Activated CD8-positive, alpha-beta T cell treated with anti-CD3 and anti-CD28 coated beads for 36 hours (primary cell): ENCODE data around the gene LRRC8D. TPM values are rescaled to one million over a fixed set of nuclear protein-coding genes. Genes with fewer than 3 reads are reported as not detected.
"Not testable (repeated sequence)": the region's sequence is repeated elsewhere in the genome, so short reads cannot be mapped to it uniquely, and the experiment has no call there.

Source experiments
- ATAC-seq: fragments of 200-7000 bp; cut with Tn5 transposase; one replicate; pipeline ENCODE4 v1.10.0; 2021; ENCODE audit warnings: mild to moderate bottlenecking, moderate library complexity
- CTCF ChIA-PET: fragments of 350-600 bp; sonication (Branson Sonifier 250); formaldehyde crosslinking; loops from one replicate; lab custom pipeline; 2021; ENCODE audit warnings: antibody characterized with exemption; lab: Charles Lee
- POLR2A ChIA-PET: fragments of 350-600 bp; sonication (Branson Sonifier 250); formaldehyde crosslinking; loops from one replicate; lab custom pipeline; 2021; ENCODE audit warnings: antibody characterized with exemption; lab: Charles Lee
- DNase-seq: peaks from one replicate; pipeline ENCODE4 v3.0.0-alpha.2; 2020
- H3K27ac Mint-ChIP-seq: one replicate; pipeline ENCODE4 v1.8.0; 2021; ENCODE audit warnings: mild to moderate bottlenecking, mixed read lengths
- H3K27me3 Mint-ChIP-seq: one replicate; pipeline ENCODE4 v1.8.0; 2021; ENCODE audit warnings: mixed read lengths
- H3K36me3 Mint-ChIP-seq: one replicate; pipeline ENCODE4 v1.8.0; 2021; ENCODE audit warnings: low read depth, mixed read lengths
- H3K4me1 Mint-ChIP-seq: one replicate; pipeline ENCODE4 v1.8.0; 2021; ENCODE audit warnings: low read depth, mixed read lengths
- H3K4me3 Mint-ChIP-seq: one replicate; pipeline ENCODE4 v1.8.0; 2021; ENCODE audit warnings: mild to moderate bottlenecking, moderate library complexity, mixed read lengths
- H3K9me3 Mint-ChIP-seq: one replicate; pipeline ENCODE4 v1.8.0; 2021; ENCODE audit warnings: mixed read lengths
- intact Hi-C: fragments of 100-400 bp; cut with micrococcal nuclease; formaldehyde crosslinking; loops from one replicate; pipeline ENCODE4 v1.10.0; 2022
- total RNA-seq, 2 experiments: library from RNA; stranded (reverse); gene quantifications; one replicate each; pipeline ENCODE4 v1.2.3, GENCODE V29; 2021
- TF ChIP-seq, protein P1 (sequence below): fragments of 200-600 bp; IDR thresholded peaks from one replicate; pipeline ENCODE4 v1.8.0; 2022; ENCODE audit warnings: antibody characterized with exemption, mild to moderate bottlenecking

The LRRC8D gene
- total RNA-seq, 2 experiments from 2014 or later: 26.3 to 27.5 TPM

DNA sequence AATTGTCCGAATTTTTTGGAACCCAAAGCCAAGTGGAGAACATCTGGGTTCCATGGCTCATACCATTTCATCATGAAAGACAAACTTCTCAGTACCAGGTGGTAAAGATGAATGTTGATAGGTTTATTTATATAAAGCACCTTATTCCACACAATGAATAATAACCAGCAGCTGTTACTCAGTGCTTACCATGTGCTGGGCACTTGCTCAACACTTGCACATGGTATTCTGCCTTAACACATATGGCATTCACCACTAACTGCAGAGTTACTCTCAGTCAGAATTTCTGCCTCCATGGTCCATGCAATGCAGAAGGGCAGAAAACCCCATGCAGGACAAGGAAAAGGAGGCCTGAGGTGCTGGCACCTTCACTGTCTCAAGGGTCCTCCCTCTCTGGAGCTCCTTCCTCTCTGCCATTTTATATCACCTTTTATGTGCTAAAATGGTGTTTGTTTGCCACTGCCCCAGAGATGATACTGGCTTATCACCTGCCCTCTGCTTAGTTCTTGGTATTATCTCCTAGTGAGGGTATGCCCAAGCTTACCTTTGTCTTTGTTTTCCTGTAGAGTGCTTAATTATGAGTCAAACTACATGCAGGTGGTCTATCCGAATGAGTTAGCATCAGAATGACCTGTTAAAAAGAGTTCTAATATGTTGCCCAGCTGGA lies 97.4 kb downstream of the LRRC8D start:
- POLR2A ChIA-PET: interaction anchor here (1.5 kb wide), 1 partner anchor 17 kb away, joined by 3 read pairs; no protein-coding TSS in a partner anchor
- no peak for DNase-seq
- Mint-ChIP-seq H3K4me3 (no peak overlapping the region), H3K36me3 (peaks cover 23% of the 10 kb centered on the region), H3K4me1 (peaks cover 6% of the 10 kb centered on the region), H3K27ac (no peak overlapping the region), H3K9me3 (no peaks in the 10 kb centered on the region), H3K27me3 (no peaks in the 10 kb centered on the region)
- CTCF ChIA-PET: no interaction called here
- TF ChIP-seq, protein P1, sequence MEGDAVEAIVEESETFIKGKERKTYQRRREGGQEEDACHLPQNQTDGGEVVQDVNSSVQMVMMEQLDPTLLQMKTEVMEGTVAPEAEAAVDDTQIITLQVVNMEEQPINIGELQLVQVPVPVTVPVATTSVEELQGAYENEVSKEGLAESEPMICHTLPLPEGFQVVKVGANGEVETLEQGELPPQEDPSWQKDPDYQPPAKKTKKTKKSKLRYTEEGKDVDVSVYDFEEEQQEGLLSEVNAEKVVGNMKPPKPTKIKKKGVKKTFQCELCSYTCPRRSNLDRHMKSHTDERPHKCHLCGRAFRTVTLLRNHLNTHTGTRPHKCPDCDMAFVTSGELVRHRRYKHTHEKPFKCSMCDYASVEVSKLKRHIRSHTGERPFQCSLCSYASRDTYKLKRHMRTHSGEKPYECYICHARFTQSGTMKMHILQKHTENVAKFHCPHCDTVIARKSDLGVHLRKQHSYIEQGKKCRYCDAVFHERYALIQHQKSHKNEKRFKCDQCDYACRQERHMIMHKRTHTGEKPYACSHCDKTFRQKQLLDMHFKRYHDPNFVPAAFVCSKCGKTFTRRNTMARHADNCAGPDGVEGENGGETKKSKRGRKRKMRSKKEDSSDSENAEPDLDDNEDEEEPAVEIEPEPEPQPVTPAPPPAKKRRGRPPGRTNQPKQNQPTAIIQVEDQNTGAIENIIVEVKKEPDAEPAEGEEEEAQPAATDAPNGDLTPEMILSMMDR: no peak
- intact Hi-C loops: no loop called here
- no peak for ATAC-seq

GRCh38 chr1:89918794-89919155 lies 97.9 kb downstream of the LRRC8D start:
- ATAC-seq: no peak
- Mint-ChIP-seq H3K27me3 (no peaks in the 10 kb centered on the region), H3K4me3 (no peak overlapping the region), H3K9me3 (peaks cover 3% of the 10 kb centered on the region), H3K4me1 (peaks cover 5% of the 10 kb centered on the region), H3K36me3 (peaks cover 24% of the 10 kb centered on the region), H3K27ac (no peak overlapping the region)
- CTCF ChIA-PET: no interaction called here
- intact Hi-C loops: no loop called here
- no peak for DNase-seq
- TF ChIP-seq, protein P1: no peak
- POLR2A ChIA-PET: no interaction called here

- no peak for DNase-seq
- TF ChIP-seq, protein P1: no peak
- intact Hi-C loops: no loop called here
- H3K36me3 Mint-ChIP-seq: peaks cover 26% of the 10 kb centered on the region
- no peak for ATAC-seq
- H3K27me3 Mint-ChIP-seq: no peaks in the 10 kb centered on the region
- peaks cover 6% of the 10 kb centered on the region for H3K9me3 Mint-ChIP-seq
- CTCF ChIA-PET: no interaction called here
- POLR2A ChIA-PET: no interaction called here
- H3K4me3 Mint-ChIP-seq: no peak overlapping the region
- peaks cover 5% of the 10 kb centered on the region for H3K4me1 Mint-ChIP-seq
- H3K27ac Mint-ChIP-seq: no peak overlapping the region
Observed at GRCh38 chr1:89919174-89919573, 98.3 kb downstream of the LRRC8D start.

DNA sequence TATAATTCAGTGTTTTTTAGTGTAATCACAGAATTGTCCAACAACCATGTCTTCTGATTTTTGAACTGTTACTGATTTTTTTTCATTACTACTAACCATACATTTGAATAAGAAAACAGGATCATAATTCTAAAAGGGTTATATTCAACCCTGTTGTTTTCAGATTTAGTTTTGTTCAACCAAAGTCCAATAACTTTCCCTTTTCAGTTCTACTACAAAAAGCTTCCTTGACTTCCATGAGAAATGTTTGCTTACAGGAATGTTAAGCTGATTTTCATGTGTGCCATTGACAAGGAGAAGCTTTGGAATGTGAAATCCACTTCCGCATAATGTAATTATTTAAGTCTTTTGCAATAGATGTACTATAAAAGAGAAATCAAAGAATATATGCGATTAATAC lies 102.1 kb downstream of the LRRC8D start:
- ATAC-seq (no peak), DNase-seq (no peak)
- ChIA-PET POLR2A (no interaction called here), CTCF (no interaction called here)
- TF ChIP-seq, protein P1: no peak
- Mint-ChIP-seq H3K9me3 (peaks cover 6% of the 10 kb centered on the region), H3K4me1 (peaks cover 5% of the 10 kb centered on the region), H3K27ac (no peak overlapping the region), H3K4me3 (no peak overlapping the region), H3K36me3 (peaks cover 28% of the 10 kb centered on the region), H3K27me3 (no peaks in the 10 kb centered on the region)
- intact Hi-C loops: no loop called here

DNA sequence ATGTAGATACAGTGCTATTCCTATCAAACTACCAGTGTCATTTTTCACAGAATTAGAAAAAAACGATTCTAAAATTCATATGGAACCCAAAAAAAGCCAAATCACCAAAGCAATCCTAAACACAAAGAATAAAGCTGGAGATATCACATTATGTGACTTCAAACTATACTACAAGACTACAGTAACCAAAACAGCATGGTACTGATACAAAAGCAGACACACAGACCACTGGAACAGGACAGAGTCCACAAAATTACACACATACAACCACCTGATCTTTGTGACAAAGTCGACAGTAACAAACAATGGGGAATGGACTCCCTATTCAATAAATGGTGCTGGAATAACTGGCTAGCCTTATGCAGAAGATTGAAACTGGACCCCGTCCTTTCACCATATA lies 102.7 kb downstream of the LRRC8D start:
- Mint-ChIP-seq H3K9me3 (peaks cover 6% of the 10 kb centered on the region), H3K27ac (no peak overlapping the region), H3K36me3 (peaks cover 32% of the 10 kb centered on the region), H3K4me3 (no peak overlapping the region), H3K27me3 (no peaks in the 10 kb centered on the region), H3K4me1 (peaks cover 7% of the 10 kb centered on the region)
- DNase-seq (no peak), ATAC-seq (no peak)
- TF ChIP-seq, protein P1: no peak
- ChIA-PET POLR2A (no interaction called here), CTCF (no interaction called here)
- intact Hi-C loops: no loop called here

- POLR2A ChIA-PET: not testable (repeated sequence)
Observed at GRCh38 chr1:89924075-89924474, 103.2 kb downstream of the LRRC8D start.

More at GRCh38 chr1:89924075-89924474, 103.2 kb downstream of the LRRC8D start:
- H3K27ac Mint-ChIP-seq, H3K9me3 Mint-ChIP-seq, CTCF ChIA-PET, H3K4me1 Mint-ChIP-seq, ATAC-seq, DNase-seq, H3K27me3 Mint-ChIP-seq, H3K4me3 Mint-ChIP-seq, intact Hi-C loops: not testable (repeated sequence)
- peaks cover 37% of the 10 kb centered on the region for H3K36me3 Mint-ChIP-seq
